Subcutaneous abdominal adipose tissue (tissue), 5 donors: ENCODE results near the gene CYP19A1.

ENCODE experiments used
- H3K27ac ChIP-seq: one replicate; pipeline ENCODE4 v1.7.0; 2013; ENCODE audit warnings: low read depth, mild to moderate bottlenecking, inconsistent platforms, low read length, moderate library complexity
- H3K27me3 ChIP-seq, 5 donors: one replicate each; pipeline ENCODE4 v1.7.0; 2013; ENCODE audit warnings: low read length in 5 of 5, inconsistent platforms in 1 of 5; ENCODE audit not compliant: control insufficient read depth in 5 of 5, insufficient read depth in 4 of 5
- H3K36me3 ChIP-seq, 5 donors: one replicate each; pipeline ENCODE4 v1.7.0; 2013; ENCODE audit warnings: low read length in 5 of 5; ENCODE audit not compliant: control insufficient read depth in 5 of 5, insufficient read depth in 5 of 5
- H3K4me1 ChIP-seq, 5 donors: one replicate each; pipeline ENCODE4 v1.7.0; 2013; ENCODE audit warnings: low read length in 5 of 5, mild to moderate bottlenecking in 3 of 5, moderate library complexity in 1 of 5; ENCODE audit not compliant: control insufficient read depth in 5 of 5, insufficient read depth in 5 of 5
- H3K4me3 ChIP-seq, 5 donors: one replicate each; pipeline ENCODE4 v1.7.0; 2013; ENCODE audit warnings: low read length in 5 of 5, low read depth in 1 of 5
- H3K9ac ChIP-seq, 5 donors: one replicate each; pipeline ENCODE4 v1.7.0; 2013; ENCODE audit warnings: low read length in 5 of 5, mild to moderate bottlenecking in 4 of 5, moderate library complexity in 3 of 5
- H3K9me3 ChIP-seq, 5 donors: one replicate each; pipeline ENCODE4 v1.7.0; 2013; ENCODE audit warnings: low read length in 5 of 5; ENCODE audit not compliant: control insufficient read depth in 5 of 5
- donor health status: healthy.
- donor health status: healthy.
- donor health status: healthy.
- donor health status: healthy.
- donor health status: healthy.

CYP19A1 gene

GRCh38 chr15:51346136-51346535 lies 7.7 kb upstream of the CYP19A1 start:
- Histone ChIP-seq H3K4me1 (peaks cover 4 to 45% (median 40%) of the 10 kb centered on the region in 5 donors), H3K36me3 (no peaks in the 10 kb centered on the region), H3K27me3 (peaks cover 0 to 14% (median under 1%) of the 10 kb centered on the region in 5 donors), H3K9me3 (no peaks in the 10 kb centered on the region), H3K9ac (no peak overlapping the region), H3K4me3 (no peak overlapping the region), H3K27ac (no peak overlapping the region)

- H3K36me3 ChIP-seq = no peaks in the 10 kb centered on the region
- H3K4me3 ChIP-seq = no peak overlapping the region
- H3K4me1 ChIP-seq = peaks cover 2 to 27% (median 20%) of the 10 kb centered on the region in 5 donors
- no peak overlapping the region for H3K9ac ChIP-seq
- no peak overlapping the region for H3K27ac ChIP-seq
- no peaks in the 10 kb centered on the region for H3K9me3 ChIP-seq
- peaks cover 0 to 17% (median 5%) of the 10 kb centered on the region in 5 donors for H3K27me3 ChIP-seq
Measured at GRCh38 chr15:51343466-51343865, 5.1 kb upstream of the CYP19A1 start.

- Histone ChIP-seq H3K9ac (peak overlapping the region in 4 of 5 donors; percentile 7 to 65 (median 30)), H3K9me3 (no peaks in the 10 kb centered on the region), H3K4me1 (peaks cover 2 to 26% (median 20%) of the 10 kb centered on the region in 5 donors), H3K4me3 (peak overlapping the region; percentile 67 to 84 (median 71)), H3K36me3 (no peaks in the 10 kb centered on the region), H3K27ac (peak overlapping the region; percentile 78), H3K27me3 (peaks cover 0 to 17% (median 5%) of the 10 kb centered on the region in 5 donors)
Measured at GRCh38 chr15:51342227-51342999, 4.0 kb upstream of the CYP19A1 start.

DNA sequence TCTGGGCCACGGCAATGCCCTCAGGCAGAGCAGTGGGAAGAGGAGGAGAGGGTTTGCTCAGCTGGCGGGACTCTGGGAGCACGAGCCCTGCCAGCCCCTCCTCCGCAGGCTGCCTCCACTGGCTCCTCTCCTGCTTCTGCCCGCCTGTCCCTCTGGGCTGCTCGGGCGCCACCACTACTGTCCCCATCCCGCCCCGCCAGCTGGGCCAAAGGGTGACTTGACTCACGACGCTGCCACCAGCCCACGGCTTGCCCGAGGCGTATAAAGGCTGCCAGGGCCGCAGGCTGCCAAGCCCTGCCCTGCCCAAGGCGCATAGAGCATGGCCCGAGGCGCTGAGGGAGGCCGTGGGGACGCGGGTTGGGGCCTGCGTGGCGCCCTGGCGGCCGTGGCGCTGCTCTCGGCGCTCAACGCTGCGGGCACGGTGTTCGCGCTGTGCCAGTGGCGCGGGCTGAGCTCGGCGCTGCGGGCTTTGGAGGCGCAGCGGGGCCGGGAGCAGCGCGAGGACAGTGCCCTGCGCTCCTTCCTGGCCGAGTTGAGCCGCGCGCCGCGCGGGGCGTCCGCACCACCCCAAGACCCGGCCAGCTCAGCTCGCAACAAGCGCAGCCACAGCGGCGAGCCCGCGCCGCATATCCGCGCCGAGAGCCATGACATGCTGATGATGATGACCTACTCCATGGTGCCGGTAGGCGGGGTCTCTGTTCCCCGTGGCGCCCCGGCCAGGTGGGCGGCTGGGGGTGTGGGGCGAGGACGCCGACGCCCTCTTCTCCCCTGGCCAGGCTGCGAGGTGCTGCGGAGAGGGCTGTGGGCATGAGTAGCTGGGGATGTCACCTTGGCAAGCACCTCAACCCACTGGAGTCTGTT lies 3.2 kb upstream of the CYP19A1 start, which contains the start of gene GLDN:
TSS of gene GLDN (plus strand) at position 290 of the 861 bp plus-strand sequence. CDS start at position 320, 30 bp downstream.
- Histone ChIP-seq H3K4me1 (peaks cover 2 to 26% (median 20%) of the 10 kb centered on the region in 5 donors), H3K36me3 (no peaks in the 10 kb centered on the region), H3K27ac (peak within 1 kb of the TSS; percentile 78), H3K4me3 (peak within 1 kb of the TSS; percentile 67 to 84 (median 71)), H3K9ac (peak within 1 kb of the TSS; percentile 7 to 65 (median 38)), H3K9me3 (no peaks in the 10 kb centered on the region), H3K27me3 (peaks cover 0 to 17% (median 5%) of the 10 kb centered on the region in 5 donors)

GRCh38 chr15:51335538-51336410 lies 2.6 kb downstream of the CYP19A1 start:
- H3K4me1 ChIP-seq = peaks cover 4 to 46% (median 15%) of the 10 kb centered on the region in 5 donors
- H3K27ac ChIP-seq = no peak overlapping the region
- H3K9ac ChIP-seq = no peak overlapping the region
- no peaks in the 10 kb centered on the region for H3K36me3 ChIP-seq
- H3K27me3 ChIP-seq = peaks cover 0 to 2% (median 0%) of the 10 kb centered on the region in 5 donors
- H3K9me3 ChIP-seq = no peaks in the 10 kb centered on the region
- no peak overlapping the region for H3K4me3 ChIP-seq

DNA sequence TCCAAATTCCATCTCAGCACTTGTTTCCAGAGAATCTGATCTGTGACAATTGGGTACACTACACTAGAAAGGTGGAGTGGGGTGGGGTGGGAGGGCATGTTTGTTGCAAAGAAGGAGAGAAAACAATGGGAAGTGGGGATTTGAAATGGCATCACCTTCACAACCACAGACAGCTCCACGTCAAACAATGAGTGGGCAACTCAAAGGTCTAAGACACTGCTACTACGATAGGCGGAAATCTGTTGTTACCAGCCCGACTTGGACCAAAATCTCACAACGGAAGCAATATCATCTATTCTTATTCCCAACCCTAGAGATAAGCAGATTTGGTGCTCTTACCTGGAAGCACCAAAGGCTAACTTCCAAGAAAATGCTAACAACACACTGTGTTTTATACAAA lies 3.3 kb downstream of the CYP19A1 start:
- no peak overlapping the region for H3K9ac ChIP-seq
- no peaks in the 10 kb centered on the region for H3K27me3 ChIP-seq
- H3K9me3 ChIP-seq = no peaks in the 10 kb centered on the region
- no peak overlapping the region for H3K4me3 ChIP-seq
- no peak overlapping the region for H3K27ac ChIP-seq
- no peaks in the 10 kb centered on the region for H3K36me3 ChIP-seq
- H3K4me1 ChIP-seq = peaks cover 4 to 44% (median 14%) of the 10 kb centered on the region in 5 donors

- no peak overlapping the region for H3K27ac ChIP-seq
- no peaks in the 10 kb centered on the region for H3K36me3 ChIP-seq
- no peaks in the 10 kb centered on the region for H3K9me3 ChIP-seq
- H3K27me3 ChIP-seq = no peaks in the 10 kb centered on the region
- no peak overlapping the region for H3K9ac ChIP-seq
- peaks cover 4 to 44% (median 14%) of the 10 kb centered on the region in 5 donors for H3K4me1 ChIP-seq
- H3K4me3 ChIP-seq = no peak overlapping the region
Measured at GRCh38 chr15:51334011-51334451, 4.4 kb downstream of the CYP19A1 start.

- H3K27ac ChIP-seq = peak overlapping the region; percentile 33
- H3K4me1 ChIP-seq = peaks cover 4 to 44% (median 14%) of the 10 kb centered on the region in 5 donors
Measured at GRCh38 chr15:51333571-51333970, 4.8 kb downstream of the CYP19A1 start.

More at GRCh38 chr15:51333571-51333970, 4.8 kb downstream of the CYP19A1 start:
- H3K4me3 ChIP-seq = no peak overlapping the region
- no peaks in the 10 kb centered on the region for H3K9me3 ChIP-seq
- no peaks in the 10 kb centered on the region for H3K36me3 ChIP-seq
- H3K9ac ChIP-seq = no peak overlapping the region
- H3K27me3 ChIP-seq = no peaks in the 10 kb centered on the region
